ENCODE data around the gene MRPL48. TPM values are rescaled to one million over a fixed set of nuclear protein-coding genes. Genes with fewer than 3 reads are reported as not detected.
"Not testable (repeated sequence)": the region's sequence is repeated elsewhere in the genome, so short reads cannot be mapped to it uniquely, and the experiment has no call there.

MRPL48 gene
- total RNA-seq, 4 donors from 2014 or later: 10.5 to 24.4 (median 15.4) TPM

- TF ChIP-seq POLR2A (IDR thresholded peaks at IDR 0.05) (no peak), CTCF (IDR thresholded peaks at IDR 0.05) (no peak), POLR2AphosphoS5 (IDR thresholded peaks at IDR 0.05) (no peak), EP300 (IDR thresholded peaks at IDR 0.05) (no peak)
- peak overlapping the region; percentile 88 for H3K4me3 ChIP-seq
These were observed 88.2 kb downstream of the MRPL48 start for GRCh38 chr11:73875840-73876239.

GRCh38 chr11:73876424-73877310, 89.0 kb downstream of the MRPL48 start, which contains the start of the genes COA4 and PAAF1:
COA4 (minus strand) TSS chr11:73876846; CDS start chr11:73873378, 3,468 bp downstream.
PAAF1 (plus strand) TSS chr11:73876999; CDS start chr11:73877022, 23 bp downstream.
- Histone ChIP-seq H3K4me1 (peaks cover 30% of the 10 kb centered on the region), H3K4me3 (peak within 1 kb of the TSS; percentile 88), H3K36me3 (peaks cover 20% of the 10 kb centered on the region), H3K27me3 (no peaks in the 10 kb centered on the region), H3K9me3 (no peaks in the 10 kb centered on the region), H3K27ac (peak within 1 kb of the TSS; percentile 87)
- under 1% methylated on average over 55 of the region's 57 CpGs for WGBS
- no peak for TF ChIP-seq CTCF (IDR thresholded peaks at IDR 0.05)
- no peak for TF ChIP-seq EP300 (IDR thresholded peaks at IDR 0.05)
- peak in 1 of 2 donors; percentile 49 for TF ChIP-seq POLR2A (IDR thresholded peaks at IDR 0.05)
- peak in 2 of 3 donors; percentile 77 to 78 for TF ChIP-seq POLR2AphosphoS5 (IDR thresholded peaks at IDR 0.05)
- DNase-seq (ENCODE audit: low spot score in 2 of 2): peak; percentile 94 to 96

More at GRCh38 chr11:73875840-73876239, 88.2 kb downstream of the MRPL48 start:
- peaks cover 23% of the 10 kb centered on the region for H3K36me3 ChIP-seq
- 30% methylated on average over 8 of the region's 8 CpGs for WGBS
- H3K27me3 ChIP-seq: no peaks in the 10 kb centered on the region
- no peak for DNase-seq (ENCODE audit: low spot score in 2 of 2)
- peak overlapping the region; percentile 87 for H3K27ac ChIP-seq
- peaks cover 30% of the 10 kb centered on the region for H3K4me1 ChIP-seq
- no peaks in the 10 kb centered on the region for H3K9me3 ChIP-seq

- Histone ChIP-seq H3K9me3 (no peaks in the 10 kb centered on the region), H3K27ac (no peak overlapping the region), H3K4me3 (no peak overlapping the region), H3K27me3 (no peaks in the 10 kb centered on the region), H3K36me3 (peaks cover 3% of the 10 kb centered on the region), H3K4me1 (peaks cover 30% of the 10 kb centered on the region)
- no peak for TF ChIP-seq CTCF (IDR thresholded peaks at IDR 0.05)
- no peak for TF ChIP-seq POLR2A (IDR thresholded peaks at IDR 0.05)
- TF ChIP-seq POLR2AphosphoS5 (IDR thresholded peaks at IDR 0.05): no peak
- no peak for TF ChIP-seq EP300 (IDR thresholded peaks at IDR 0.05)
- 71% methylated on average over 1 of the region's 1 CpG for WGBS
- DNase-seq (ENCODE audit: low spot score in 2 of 2): no peak
These were observed 91.1 kb downstream of the MRPL48 start for GRCh38 chr11:73878771-73879170.

GRCh38 chr11:73880449-73880848, 92.8 kb downstream of the MRPL48 start:
- H3K36me3 ChIP-seq; H3K9me3 ChIP-seq; DNase-seq (ENCODE audit: low spot score in 2 of 2); H3K27me3 ChIP-seq; H3K4me3 ChIP-seq; H3K27ac ChIP-seq: not testable (repeated sequence)
- WGBS: 74% methylated on average over 10 of the region's 10 CpGs
- H3K4me1 ChIP-seq: peaks cover 25% of the 10 kb centered on the region

GRCh38 chr11:73883856-73884255, 96.2 kb downstream of the MRPL48 start:
- no peak overlapping the region for H3K27ac ChIP-seq
- 94% methylated on average over 2 of the region's 2 CpGs for WGBS
- no peaks in the 10 kb centered on the region for H3K27me3 ChIP-seq
- H3K9me3 ChIP-seq: no peaks in the 10 kb centered on the region
- H3K4me1 ChIP-seq: no peaks in the 10 kb centered on the region
- DNase-seq (ENCODE audit: low spot score in 2 of 2): no peak
- peaks cover 11% of the 10 kb centered on the region for H3K36me3 ChIP-seq
- no peak overlapping the region for H3K4me3 ChIP-seq
- TF ChIP-seq POLR2AphosphoS5 (IDR thresholded peaks at IDR 0.05) (no peak), CTCF (IDR thresholded peaks at IDR 0.05) (no peak), EP300 (IDR thresholded peaks at IDR 0.05) (no peak), POLR2A (IDR thresholded peaks at IDR 0.05) (no peak)
